ENCODE data around the gene SDK1.

SDK1 gene

GRCh38 chr7:3807824-3808223 is 506.8 kb downstream of the SDK1 start:
- DNase-seq (ENCODE audit: low read depth), result no peak
- no peak for TF ChIP-seq CTCF (IDR thresholded peaks at IDR 0.05; ENCODE audit: insufficient read depth, low read depth, low read length, missing control alignments)
- H3K4me3 ChIP-seq (ENCODE audit: low read depth, low read length), result no peak overlapping the region

GRCh38 chr7:3821488-3821887 is 520.4 kb downstream of the SDK1 start:
- TF ChIP-seq CTCF (IDR thresholded peaks at IDR 0.05; ENCODE audit: insufficient read depth, low read depth, low read length, missing control alignments), result no peak
- H3K4me3 ChIP-seq (ENCODE audit: low read depth, low read length), result no peak overlapping the region
- DNase-seq (ENCODE audit: low read depth), result no peak

GRCh38 chr7:3825491-3825890 is 524.4 kb downstream of the SDK1 start:
- no peak for DNase-seq (ENCODE audit: low read depth)
- H3K4me3 ChIP-seq (ENCODE audit: low read depth, low read length), result no peak overlapping the region
- TF ChIP-seq CTCF (IDR thresholded peaks at IDR 0.05; ENCODE audit: insufficient read depth, low read depth, low read length, missing control alignments), result no peak

- H3K4me3 ChIP-seq (ENCODE audit: low read depth, low read length), result no peak overlapping the region
- DNase-seq (ENCODE audit: low read depth), result no peak
- no peak for TF ChIP-seq CTCF (IDR thresholded peaks at IDR 0.05; ENCODE audit: insufficient read depth, low read depth, low read length, missing control alignments)
These were observed 531.1 kb downstream of the SDK1 start for GRCh38 chr7:3832199-3832598.

- no peak for TF ChIP-seq CTCF (IDR thresholded peaks at IDR 0.05; ENCODE audit: insufficient read depth, low read depth, low read length, missing control alignments)
- DNase-seq (ENCODE audit: low read depth), result no peak
- H3K4me3 ChIP-seq (ENCODE audit: low read depth, low read length), result no peak overlapping the region
These were observed 534.1 kb downstream of the SDK1 start for GRCh38 chr7:3835109-3835508.

GRCh38 chr7:3836855-3837254 is 535.8 kb downstream of the SDK1 start:
- no peak for DNase-seq (ENCODE audit: low read depth)
- no peak overlapping the region for H3K4me3 ChIP-seq (ENCODE audit: low read depth, low read length)
- TF ChIP-seq CTCF (IDR thresholded peaks at IDR 0.05; ENCODE audit: insufficient read depth, low read depth, low read length, missing control alignments), result no peak

- DNase-seq (ENCODE audit: low read depth), result no peak
- no peak overlapping the region for H3K4me3 ChIP-seq (ENCODE audit: low read depth, low read length)
- no peak for TF ChIP-seq CTCF (IDR thresholded peaks at IDR 0.05; ENCODE audit: insufficient read depth, low read depth, low read length, missing control alignments)
These were observed 543.6 kb downstream of the SDK1 start for GRCh38 chr7:3844540-3845151.
